HCT116 (cell line): ENCODE measurements around the gene EFCAB5.

Source experiments
- CBX3 ChIP-seq: IDR thresholded peaks from 2 replicates; pipeline ENCODE4 v1.6.1; 2012; ENCODE audit warnings: low read depth
- CEBPB ChIP-seq: IDR thresholded peaks from 2 replicates; pipeline ENCODE4 v1.6.1; 2012; ENCODE audit warnings: low read depth
- CTCF ChIP-seq, 3 experiments: fragments of 200-600 bp in 1 of 3; sonication (generic) in 1 of 3; IDR thresholded peaks in 2 of 3; conservative IDR thresholded peaks in 1 of 3; 2 replicates each; pipeline ENCODE4 v1.5.1; 2012 to 2017; ENCODE audit warnings: low read depth in 2 of 3, low read length in 2 of 3, antibody characterized with exemption in 1 of 3, borderline replicate concordance in 1 of 3, control low read depth in 1 of 3, mild to moderate bottlenecking in 1 of 3, mixed read lengths in 1 of 3, mixed run types in 1 of 3, moderate library complexity in 1 of 3; ENCODE audit not compliant: insufficient read depth in 1 of 3
- EZH2phosphoT487 ChIP-seq: fragments of 200-600 bp; IDR thresholded peaks from 2 replicates; pipeline ENCODE4 v1.6.1; 2018; ENCODE audit warnings: antibody characterized with exemption, borderline replicate concordance
- FOSL1 ChIP-seq: IDR thresholded peaks from 2 replicates; pipeline ENCODE4 v1.6.1; 2012; ENCODE audit warnings: low read depth
- POLR2A ChIP-seq: IDR thresholded peaks from 2 replicates; pipeline ENCODE4 v1.7.0; 2011; ENCODE audit warnings: borderline replicate concordance; ENCODE audit not compliant: insufficient read depth, insufficient read length; ENCODE audit errors: extremely low read depth
- POLR2AphosphoS5 ChIP-seq: IDR thresholded peaks from 2 replicates; pipeline ENCODE4 v1.6.1; 2011; ENCODE audit warnings: mild to moderate bottlenecking, low read depth, low read length, moderate library complexity
- YY1 ChIP-seq: IDR thresholded peaks from 2 replicates; pipeline ENCODE4 v1.6.1; 2011; ENCODE audit warnings: low read length, low read depth, moderate library complexity, mild to moderate bottlenecking; ENCODE audit not compliant: insufficient replicate concordance; ENCODE audit errors: extremely low read depth
- ZFX ChIP-seq: fragments of 450-650 bp; IDR thresholded peaks from 2 replicates; pipeline ENCODE4 v1.6.1; 2017
- TF ChIP-seq, protein P1 (sequence below): IDR thresholded peaks from 2 replicates; pipeline ENCODE4 v1.6.1; 2012
- TF ChIP-seq, protein P2 (sequence below): IDR thresholded peaks from 2 replicates; pipeline ENCODE4 v1.6.1; 2012
- TF ChIP-seq, protein P3 (sequence below): IDR thresholded peaks from 2 replicates; pipeline ENCODE4 v1.6.1; 2012; ENCODE audit warnings: low read depth

DNA sequence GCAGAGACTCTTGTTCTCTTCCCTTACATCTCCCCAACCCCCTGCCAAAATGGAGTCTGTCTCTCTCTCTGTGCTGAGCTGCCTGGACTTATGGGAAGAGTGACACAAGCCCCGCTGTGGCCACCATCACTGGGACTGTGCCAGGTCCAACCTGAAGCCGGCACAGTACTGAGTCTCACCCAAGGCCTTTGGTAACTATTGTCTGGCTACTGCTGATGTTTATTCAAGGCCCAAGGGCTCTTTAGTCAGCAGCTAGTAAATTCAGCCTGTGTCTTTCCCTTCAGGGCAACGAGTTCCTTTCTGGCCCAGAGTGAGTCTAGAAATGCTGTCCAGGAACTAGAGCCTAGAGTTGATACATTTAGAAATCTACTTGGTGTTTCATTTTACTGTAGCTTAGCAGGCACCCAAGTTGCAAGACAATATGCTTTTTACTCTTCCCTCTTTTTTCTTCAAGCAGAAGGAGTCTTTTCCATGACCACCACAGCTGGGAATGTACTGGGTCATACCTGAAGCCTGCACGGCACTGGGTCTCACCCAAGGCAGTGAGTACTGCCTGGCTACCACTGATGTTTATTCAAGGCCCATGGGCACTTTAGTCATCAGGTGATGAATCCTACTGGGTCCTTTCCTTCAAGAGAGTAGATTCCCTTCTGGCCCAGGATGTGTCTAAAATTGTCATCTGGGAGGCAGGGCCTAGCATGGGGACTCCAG lies 17.7 kb downstream of the EFCAB5 start:
- TF ChIP-seq CTCF (IDR thresholded peaks at IDR 0.05 in 2 of 3, conservative IDR thresholded peaks at IDR 0.05 in 1 of 3; ENCODE audit: borderline replicate concordance in 1 of 3, insufficient read depth in 1 of 3, low read depth in 2 of 3, low read length in 2 of 3) (no peak), CEBPB (no peak), ZFX (no peak), POLR2AphosphoS5 (no peak), EZH2phosphoT487 (no peak), POLR2A (no peak), FOSL1 (no peak), CBX3 (no peak), YY1 (no peak)
- TF ChIP-seq, protein P1, sequence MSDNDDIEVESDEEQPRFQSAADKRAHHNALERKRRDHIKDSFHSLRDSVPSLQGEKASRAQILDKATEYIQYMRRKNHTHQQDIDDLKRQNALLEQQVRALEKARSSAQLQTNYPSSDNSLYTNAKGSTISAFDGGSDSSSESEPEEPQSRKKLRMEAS, result no peak
- TF ChIP-seq, protein P2, sequence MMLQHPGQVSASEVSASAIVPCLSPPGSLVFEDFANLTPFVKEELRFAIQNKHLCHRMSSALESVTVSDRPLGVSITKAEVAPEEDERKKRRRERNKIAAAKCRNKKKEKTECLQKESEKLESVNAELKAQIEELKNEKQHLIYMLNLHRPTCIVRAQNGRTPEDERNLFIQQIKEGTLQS, result no peak
- TF ChIP-seq, protein P3, sequence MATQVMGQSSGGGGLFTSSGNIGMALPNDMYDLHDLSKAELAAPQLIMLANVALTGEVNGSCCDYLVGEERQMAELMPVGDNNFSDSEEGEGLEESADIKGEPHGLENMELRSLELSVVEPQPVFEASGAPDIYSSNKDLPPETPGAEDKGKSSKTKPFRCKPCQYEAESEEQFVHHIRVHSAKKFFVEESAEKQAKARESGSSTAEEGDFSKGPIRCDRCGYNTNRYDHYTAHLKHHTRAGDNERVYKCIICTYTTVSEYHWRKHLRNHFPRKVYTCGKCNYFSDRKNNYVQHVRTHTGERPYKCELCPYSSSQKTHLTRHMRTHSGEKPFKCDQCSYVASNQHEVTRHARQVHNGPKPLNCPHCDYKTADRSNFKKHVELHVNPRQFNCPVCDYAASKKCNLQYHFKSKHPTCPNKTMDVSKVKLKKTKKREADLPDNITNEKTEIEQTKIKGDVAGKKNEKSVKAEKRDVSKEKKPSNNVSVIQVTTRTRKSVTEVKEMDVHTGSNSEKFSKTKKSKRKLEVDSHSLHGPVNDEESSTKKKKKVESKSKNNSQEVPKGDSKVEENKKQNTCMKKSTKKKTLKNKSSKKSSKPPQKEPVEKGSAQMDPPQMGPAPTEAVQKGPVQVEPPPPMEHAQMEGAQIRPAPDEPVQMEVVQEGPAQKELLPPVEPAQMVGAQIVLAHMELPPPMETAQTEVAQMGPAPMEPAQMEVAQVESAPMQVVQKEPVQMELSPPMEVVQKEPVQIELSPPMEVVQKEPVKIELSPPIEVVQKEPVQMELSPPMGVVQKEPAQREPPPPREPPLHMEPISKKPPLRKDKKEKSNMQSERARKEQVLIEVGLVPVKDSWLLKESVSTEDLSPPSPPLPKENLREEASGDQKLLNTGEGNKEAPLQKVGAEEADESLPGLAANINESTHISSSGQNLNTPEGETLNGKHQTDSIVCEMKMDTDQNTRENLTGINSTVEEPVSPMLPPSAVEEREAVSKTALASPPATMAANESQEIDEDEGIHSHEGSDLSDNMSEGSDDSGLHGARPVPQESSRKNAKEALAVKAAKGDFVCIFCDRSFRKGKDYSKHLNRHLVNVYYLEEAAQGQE, result no peak
